NCI-H1105 (cell line): Measurements from ENCODE around the gene NOX3.
"Not testable (repeated sequence)": the region's sequence is repeated elsewhere in the genome, so short reads cannot be mapped to it uniquely, and the experiment has no call there.

Source experiments
- DNase-seq: peaks from one replicate; lab custom pipeline; 2025; lab: John Stamatoyannopoulos, UW

The NOX3 gene

DNA sequence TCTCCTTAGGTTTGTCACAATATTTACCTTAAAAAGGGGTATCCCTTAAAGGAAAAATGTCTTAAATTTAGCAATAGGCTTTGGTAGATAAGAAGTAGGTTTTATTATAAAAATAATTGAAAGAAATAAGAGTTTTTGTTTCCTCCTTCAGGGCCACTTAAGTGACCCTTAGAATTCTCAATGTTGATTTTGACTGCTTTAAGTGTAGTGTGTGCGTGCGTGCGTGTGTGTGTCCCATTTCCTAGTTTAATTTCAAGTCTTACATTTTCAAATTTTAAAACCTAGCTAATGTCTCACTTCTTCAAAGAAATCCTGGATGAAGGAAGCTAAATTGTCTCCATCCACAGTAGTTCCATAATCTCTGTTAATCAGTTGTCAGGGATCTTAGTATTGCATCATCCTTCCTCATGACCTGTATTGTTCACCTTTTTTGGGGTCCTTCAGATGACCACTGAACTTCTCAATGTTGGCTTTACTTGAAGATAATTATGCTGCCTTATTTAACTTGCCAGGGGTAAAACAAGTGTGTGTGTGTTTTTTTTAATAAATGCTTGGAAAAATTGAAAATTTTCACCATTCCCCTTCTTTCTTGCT is 90.7 kb downstream of the NOX3 start:
- no peak for DNase-seq

DNA sequence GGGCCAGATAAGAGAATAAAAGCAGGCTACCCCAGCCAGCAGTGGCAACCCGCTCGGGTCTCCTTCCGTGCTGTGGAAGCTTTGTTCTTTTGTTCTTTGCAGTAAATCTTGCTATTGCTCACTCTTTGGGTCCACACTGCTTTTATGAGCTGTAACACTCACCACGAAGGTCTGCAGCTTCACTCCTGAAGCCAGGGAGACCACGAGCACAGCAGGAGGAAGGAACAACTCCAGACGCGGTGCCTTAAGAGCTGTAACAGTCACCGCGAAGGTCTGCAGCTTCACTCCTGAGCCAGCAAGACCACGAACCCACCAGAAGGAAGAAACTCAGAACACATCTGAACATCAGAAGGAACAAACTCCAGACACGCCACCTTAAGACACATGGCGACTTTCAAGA is 91.6 kb downstream of the NOX3 start:
- DNase-seq = not testable (repeated sequence)

DNA sequence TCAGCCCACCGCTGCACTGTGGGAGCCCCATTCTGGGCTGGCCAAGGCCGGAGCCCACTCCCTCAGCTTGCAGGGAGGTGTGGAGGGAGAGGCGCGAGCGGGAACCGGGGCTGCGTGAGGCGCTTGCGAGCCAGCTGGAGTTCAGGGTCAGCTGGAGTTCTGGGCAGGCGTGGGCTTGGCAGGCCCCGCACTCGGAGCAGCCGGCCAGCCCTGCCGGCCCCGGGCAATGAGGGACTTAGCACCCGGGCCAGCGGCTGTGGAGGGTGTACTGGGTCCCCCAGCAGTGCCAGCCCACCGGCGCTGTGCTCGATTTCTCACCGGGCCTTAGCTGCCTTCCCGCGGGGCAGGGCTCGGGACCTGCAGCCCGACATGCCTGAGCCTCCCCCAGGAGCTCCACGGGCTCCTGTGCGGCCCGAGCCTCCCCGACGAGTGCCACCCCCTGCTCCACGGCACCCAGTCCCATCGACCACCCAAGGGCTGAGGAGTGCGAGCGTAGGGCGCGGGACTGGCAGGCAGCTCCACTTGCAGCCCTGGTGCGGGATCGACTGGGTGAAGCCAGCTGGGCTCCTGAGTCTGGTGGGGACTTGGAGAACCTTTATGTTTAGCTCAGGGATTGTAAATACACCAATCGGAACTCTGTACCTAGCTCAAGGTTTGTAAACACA is 92.5 kb downstream of the NOX3 start:
- DNase-seq = not testable (repeated sequence)

- no peak for DNase-seq
These were observed 101.5 kb downstream of the NOX3 start for GRCh38 chr6:155354167-155354566.

DNA sequence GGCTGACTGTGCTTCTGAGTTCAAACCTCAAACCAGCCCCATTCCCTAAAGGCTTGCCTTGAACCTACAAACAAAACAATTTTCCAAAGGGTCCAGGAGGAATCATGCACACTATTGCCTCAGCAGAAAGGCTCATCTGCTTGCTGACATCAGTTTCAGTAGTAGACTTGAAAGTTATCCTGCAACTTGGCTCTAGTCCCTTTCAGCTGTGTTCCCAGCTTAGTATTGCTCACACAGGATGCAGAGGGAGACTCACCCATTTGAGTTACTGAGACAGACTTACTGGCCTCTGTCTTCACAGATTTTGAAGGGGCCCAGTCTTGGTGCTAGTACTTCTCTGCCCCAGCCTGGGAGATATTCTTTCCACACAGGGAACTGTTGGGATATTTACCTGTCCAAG is 102.8 kb downstream of the NOX3 start:
- DNase-seq = no peak

DNA sequence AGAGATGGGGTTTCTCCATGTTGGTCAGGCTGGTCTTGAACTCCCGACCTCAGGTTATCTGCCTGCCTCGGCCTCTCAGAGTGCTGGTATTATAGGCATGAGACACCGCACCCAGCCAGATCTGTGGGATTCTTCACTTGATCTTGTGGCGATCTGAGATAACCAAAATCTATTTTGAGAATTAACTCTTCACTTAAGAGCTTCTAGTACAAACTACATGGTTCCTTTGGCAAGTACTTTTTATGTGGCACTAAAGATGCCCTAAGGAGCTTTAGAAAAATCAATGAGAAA is 103.6 kb downstream of the NOX3 start:
- DNase-seq = no peak

- no peak for DNase-seq
These were observed 104.1 kb downstream of the NOX3 start for GRCh38 chr6:155351273-155352129.

- no peak for DNase-seq
These were observed 105.7 kb downstream of the NOX3 start for GRCh38 chr6:155349956-155350355.

DNA sequence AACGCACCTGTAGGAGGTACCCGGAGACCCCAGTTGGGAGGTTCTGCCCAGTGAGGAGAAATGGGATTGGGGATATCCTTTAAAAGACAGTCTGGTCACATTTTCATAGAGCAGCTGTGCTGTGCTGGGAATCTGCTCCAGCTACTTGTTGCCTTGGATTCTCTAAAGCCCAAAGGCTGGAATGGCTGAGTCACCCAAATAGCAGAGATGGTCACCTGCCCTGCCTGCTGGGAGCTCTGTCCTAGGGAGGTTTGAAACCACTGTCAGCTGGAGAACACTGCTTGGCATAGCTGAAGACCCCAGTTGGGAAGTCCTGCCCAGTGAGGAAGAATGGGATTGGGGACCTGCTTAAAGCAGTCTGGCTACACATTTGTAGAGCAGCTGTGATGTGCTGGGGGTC is 106.5 kb downstream of the NOX3 start:
- no peak for DNase-seq

DNA sequence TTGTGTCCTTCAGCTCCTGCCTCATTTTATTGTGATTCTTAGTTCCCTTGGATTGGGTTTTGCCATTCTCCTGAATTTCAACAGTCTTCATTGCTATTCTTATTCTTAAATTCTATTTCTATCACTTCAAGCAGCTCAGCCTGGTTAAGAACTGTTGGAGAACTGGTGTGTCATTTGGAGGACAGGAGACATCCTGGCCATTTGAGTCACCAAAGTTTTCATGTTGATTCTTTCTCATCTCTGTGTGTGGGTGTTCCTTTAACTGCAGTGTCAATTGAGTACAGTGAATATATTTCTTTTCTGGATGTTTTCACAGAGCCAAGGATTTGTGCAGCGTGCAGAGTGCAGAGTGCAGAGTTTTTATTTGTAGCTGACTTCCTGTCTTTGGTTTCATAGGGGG is 107.8 kb downstream of the NOX3 start:
- no peak for DNase-seq

GRCh38 chr6:155346957-155347356 is 108.7 kb downstream of the NOX3 start:
- DNase-seq = no peak
